NCI-H446 (cell line): ENCODE measurements around the gene DDX52.

ENCODE experiments used
- DNase-seq, 2 experiments: peaks; one replicate each; lab custom pipeline; 2025; lab: John Stamatoyannopoulos, UW

Gene DDX52

GRCh38 chr17:37574427-37574826 lies 68.8 kb downstream of the DDX52 start:
- DNase-seq = no peak

GRCh38 chr17:37571674-37572073 lies 71.6 kb downstream of the DDX52 start:
- no peak for DNase-seq

DNA sequence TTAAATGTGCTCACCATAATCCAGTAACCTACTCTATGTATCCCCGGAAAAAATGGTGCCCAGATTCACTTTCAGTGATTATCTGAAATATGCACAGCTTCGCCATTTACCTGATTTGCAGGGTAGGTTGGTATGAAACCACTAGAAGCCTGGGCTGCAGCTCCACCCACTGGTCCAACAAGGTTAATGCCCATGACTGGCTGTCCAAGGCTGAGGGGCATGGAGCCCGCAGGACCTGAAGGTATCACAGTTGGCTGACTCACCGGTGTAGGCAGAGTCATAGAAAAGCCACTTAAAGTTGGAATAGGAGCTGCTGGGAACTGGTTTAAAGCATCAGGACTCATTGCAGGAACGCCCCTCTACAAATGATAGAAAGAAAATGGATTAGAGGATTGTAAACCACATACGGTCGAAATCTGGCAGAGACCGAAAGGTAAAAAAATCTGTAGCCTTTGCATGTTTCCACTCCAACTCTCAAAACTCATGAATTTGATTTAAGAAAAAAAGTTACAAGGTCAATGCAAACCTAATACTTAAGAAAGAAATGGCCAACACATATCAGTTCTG lies 72.6 kb downstream of the DDX52 start:
- DNase-seq = peak in 1 of 2 experiments; percentile 20

DNA sequence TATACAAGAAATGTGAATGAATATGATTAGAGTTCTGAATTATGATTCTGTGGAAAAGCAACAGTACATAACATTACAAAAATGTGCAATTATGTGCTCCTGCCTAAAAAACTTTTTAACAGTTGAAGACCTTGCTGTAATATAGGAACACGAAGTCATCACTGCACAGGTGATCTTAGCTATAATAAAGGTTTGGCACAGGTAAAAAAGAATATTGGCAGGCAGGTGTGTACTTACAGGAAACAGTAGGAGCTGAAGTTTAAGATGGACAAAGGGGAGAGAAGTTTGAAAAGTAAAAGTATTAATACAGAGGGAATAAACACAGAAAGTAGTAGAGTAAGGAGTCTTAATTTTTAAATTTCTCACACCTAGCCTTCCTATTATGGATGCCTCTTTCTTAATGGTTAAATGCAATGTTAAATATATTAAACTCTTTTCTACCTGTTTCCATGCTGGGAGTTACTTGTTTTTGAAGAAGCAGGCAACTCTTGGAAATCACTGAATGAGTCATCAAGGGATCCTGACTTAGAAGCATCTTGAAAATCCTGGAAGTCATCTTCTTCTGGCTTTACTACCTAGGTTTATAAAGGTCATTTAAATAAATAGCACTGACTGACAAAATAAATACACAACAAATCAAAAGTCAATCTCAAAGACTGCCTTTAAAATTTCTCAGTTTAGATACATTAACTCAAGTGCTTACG lies 74.7 kb downstream of the DDX52 start:
- no peak for DNase-seq

DNA sequence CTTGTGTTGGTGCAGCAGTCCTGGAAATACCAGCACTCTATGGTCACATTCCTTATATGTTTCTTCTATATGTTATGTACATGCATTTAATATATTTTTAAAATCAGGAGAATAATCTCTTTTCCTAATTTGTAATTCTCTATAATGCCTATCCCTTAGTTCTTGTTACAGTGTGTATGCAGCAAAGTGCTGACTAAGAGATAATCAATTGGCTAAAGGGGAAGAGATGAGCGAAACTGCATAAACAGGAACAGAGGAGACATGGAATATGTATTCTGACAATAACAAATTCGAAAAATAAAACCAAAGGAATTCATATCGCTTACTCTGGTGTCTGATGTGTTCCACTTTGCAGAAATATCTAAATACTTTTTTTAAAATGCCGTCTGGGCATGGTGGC lies 75.7 kb downstream of the DDX52 start:
- no peak for DNase-seq

DNA sequence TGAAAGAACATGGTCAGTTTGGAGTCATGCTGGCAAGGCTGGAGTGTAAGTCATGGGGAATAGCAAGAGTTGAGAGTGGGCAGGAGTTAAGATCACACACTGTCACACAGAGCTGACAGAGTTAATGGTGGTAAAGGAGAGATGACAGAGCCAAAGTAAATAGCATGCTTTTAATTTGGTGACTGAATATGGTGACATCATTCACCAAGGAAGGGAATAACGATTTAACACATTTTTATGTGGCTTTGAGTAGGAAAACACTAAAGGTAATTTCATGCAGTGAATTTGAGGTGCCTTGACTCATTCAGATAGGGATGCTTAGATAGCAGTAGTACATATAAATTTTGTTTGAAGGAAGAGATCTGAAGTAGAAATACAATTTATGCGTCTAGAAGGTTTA lies 76.1 kb downstream of the DDX52 start:
- no peak for DNase-seq

GRCh38 chr17:37564252-37564651 lies 79.0 kb downstream of the DDX52 start:
- DNase-seq = no peak

DNA sequence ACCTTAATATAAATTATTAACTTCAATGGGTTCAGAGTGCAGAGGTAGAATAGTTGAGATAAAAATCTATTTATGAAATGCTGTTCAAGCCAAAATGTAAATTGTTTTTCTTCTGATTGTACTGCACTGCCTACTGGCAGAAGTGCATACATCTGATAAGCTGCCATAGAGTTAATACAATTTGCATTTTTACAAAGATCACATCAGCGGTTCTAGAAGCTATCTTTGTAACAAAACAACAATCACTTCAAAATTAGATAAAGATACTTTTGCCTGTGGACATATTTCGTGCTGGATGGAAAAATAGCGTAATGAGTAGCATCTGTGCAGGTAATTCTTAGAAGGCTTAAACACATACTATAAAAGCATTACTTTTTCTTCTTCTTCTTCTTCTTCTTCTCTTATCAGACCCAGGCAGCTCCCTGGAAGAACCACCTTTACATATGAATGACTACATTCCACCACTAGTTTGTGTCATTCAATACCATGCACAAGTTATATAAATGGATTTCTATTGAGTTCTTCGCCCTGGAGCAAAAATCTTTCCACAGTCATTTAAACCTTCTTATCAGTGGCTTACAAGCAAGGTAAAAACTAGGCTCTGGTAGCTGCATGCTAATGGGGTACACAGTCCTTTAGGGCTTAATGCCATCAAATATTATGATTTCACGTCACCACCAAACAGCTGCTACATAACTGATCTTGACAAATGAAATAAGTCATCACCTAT lies 81.1 kb downstream of the DDX52 start:
- no peak for DNase-seq
